NCI-H460 (cell line): ENCODE measurements around the gene KCNE1. TPM values are rescaled to one million over a fixed set of nuclear protein-coding genes. Genes with fewer than 3 reads are reported as not detected.
"Not testable (repeated sequence)": the region's sequence is repeated elsewhere in the genome, so short reads cannot be mapped to it uniquely, and the experiment has no call there.

Experiments
- DNase-seq: peaks from one replicate; pipeline ENCODE4 v3.0.0-alpha.2; 2016; ENCODE audit warnings: low read depth; ENCODE audit errors: extremely low read depth
- total RNA-seq: library from RNA; depleted of rRNA; stranded (reverse); fragments of >200 nt; shearing (Covaris generic); gene quantifications from 2 replicates; pipeline ENCODE4 v1.2.3, GENCODE V29; 2014

The KCNE1 gene
- total RNA-seq, 1 experiment from 2014 or later, result not detected

DNA sequence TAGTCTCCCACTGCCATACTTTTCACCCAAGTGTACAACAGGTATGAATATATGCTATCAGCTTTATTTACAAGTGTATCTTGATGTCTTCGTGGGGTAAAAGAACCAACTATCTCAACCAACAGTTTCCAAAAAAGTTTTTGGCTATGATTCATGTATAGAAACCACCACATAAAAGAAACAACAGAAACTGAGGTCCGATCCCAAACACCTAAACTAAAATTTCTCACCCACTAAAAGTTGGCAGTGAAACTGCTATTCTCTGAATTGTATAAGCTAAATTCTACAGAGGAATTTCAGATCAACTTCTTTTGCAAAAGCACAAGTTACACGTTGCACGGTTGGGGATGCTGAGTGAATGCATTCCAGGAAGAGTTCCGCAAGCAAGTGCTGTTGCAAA lies 5.0 kb upstream of the KCNE1 start:
- no peak for DNase-seq

DNA sequence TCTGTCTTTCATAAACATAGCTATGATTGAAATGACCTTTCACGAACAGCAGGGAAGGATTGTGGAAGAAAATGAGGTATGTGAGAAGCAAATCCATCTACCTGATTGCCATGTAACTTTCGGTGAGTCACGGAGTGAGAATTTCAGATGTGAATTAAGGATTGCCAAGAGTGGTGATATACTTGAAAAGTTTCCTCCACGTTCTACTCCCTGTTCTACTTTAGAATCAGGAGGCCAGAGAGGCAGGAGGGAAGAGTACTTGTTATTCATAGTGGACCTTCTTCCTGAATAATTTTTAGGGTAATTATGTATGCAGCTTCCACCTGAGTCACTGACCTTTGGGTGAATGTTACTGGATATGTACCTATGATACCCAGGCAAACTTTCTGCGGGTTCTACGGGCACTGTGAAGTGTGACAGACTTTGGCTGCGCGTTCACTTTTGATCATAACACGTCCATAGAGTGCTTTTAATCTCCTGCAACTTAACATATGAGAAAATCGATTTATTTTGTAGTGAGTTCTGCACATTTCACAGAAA lies 2.6 kb upstream of the KCNE1 start:
- DNase-seq, result no peak

DNA sequence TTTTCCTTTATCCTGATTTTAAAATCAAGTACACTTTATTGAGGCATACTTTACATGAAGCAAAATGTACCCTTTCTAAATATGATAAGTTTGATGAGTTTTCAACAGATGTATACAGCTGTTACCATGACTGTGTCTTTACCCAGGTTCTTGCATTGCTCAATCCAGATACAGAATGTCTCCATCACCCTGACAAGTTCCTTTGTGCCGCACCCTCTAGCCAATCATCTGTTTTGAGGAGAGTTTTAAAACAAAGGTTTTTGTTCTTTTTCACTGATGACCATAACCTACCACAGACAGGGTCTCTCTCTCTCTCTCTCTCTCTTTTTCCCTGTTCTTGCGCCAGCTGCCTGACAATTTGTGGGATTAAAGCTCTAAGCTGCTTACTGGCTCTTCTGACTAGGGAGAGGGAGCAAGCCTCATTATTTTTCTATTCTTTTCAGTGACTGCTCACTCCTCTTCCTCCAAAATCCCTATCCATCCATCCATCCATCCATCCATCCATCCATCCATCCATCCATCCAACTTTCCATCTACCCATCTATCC lies 1.2 kb upstream of the KCNE1 start:
- no peak for DNase-seq

DNA sequence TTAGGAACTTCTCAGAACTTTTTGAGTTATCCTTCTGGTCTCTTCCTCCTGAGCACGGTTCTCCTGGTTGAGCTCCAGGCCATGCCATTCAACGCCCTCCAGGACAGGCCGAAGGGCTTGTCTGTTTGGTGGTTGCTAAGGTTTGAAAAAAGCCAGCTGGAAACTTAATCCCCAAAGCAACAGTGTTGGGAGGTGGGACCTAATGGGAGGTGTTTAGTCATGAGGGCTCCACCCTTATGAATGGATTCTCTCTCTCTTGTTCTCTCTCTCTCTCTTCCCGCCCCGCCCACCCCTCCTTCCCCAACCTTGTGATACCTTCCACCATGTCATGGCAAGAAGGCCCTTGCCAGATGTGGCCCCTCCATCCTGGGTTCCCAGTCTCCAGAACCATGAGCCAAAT lies 829 bp downstream of the KCNE1 start:
- no peak for DNase-seq

DNA sequence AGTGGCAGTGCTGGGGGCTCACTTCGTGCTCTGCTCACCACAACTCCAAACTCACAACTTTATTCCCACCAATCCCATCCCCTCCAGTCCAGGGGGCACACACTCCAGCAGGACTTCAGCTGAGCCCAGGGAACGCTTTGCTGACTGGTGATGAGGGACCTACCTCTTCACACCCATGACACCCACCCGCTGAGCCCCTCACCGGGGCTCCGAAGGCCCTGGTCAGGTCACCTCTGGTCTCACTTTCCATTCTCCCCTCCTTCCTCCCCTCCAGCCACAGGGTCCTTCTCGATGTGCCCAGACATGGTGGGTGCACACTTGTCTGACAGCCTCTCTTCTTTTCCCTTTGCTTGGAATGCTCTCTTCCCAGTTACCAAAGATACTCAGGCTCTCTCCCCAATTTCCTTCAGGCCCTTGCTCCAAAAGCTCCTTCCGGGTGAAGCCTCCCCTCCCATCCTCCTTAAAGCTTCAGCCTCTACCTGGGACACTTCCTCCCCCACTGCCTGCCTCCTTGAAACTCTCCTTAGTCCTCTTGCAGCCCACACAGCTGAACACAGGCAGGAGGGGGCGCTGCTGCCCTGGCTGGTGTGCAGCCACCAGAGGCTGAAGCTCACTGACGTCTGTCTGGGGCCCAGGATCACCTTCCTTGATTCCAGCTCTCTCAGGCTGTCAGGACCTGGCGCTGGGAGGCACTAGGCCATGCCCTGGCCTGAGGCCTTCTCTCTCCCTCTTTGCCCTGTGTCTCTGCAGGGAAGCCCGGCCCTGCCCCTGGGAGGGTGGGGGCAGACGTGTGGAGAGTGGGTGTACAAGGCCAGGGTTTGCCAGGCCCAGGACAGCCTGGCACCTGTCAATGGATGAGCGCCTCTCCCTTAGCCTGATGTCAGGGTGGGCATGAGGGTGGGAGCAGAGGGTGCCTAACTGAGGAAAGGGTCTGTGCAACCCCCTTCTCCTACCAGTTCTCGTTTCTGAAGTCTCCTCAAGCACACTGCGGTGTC lies 1.6 kb downstream of the KCNE1 start:
- DNase-seq, result peak; percentile 46

DNA sequence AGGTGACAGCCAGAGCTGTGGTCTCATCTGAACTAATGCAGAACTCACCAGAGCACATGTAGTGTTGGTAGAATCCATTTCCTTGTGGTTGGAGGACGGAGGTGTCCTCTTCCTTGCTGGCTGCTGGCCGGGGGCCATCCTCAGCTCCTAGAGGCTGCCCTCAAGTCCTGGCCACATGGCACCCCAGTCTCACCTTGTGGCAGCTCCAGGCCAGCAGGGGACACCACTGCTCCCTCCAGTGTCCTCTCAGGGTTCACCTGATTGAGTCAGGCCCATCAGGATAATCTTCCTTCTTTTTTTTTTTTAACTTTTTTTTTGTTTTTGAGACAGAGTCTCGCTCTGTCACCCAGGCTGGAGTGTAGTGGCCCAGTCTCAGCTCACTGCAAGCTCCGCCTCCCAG lies 2.9 kb downstream of the KCNE1 start:
- no peak for DNase-seq

DNA sequence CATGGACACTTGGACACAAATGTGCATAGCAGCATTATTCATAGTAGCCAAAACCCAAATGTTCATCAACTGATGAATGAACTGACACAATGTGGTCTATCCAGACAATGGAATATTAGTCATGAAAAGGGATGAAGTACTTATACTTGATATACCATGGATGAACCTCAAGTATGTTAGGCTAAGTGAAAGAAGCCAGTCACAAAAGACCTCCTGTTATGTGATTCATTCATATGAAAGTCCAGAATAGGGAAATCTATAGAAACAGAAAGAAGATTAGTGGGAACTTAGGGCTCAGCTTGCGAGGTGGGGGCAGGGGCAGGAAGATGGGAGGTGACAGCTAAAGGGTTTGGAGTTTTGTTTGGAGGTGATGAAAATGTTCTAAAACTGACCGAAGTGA lies 7.4 kb downstream of the KCNE1 start:
- DNase-seq, result no peak

DNA sequence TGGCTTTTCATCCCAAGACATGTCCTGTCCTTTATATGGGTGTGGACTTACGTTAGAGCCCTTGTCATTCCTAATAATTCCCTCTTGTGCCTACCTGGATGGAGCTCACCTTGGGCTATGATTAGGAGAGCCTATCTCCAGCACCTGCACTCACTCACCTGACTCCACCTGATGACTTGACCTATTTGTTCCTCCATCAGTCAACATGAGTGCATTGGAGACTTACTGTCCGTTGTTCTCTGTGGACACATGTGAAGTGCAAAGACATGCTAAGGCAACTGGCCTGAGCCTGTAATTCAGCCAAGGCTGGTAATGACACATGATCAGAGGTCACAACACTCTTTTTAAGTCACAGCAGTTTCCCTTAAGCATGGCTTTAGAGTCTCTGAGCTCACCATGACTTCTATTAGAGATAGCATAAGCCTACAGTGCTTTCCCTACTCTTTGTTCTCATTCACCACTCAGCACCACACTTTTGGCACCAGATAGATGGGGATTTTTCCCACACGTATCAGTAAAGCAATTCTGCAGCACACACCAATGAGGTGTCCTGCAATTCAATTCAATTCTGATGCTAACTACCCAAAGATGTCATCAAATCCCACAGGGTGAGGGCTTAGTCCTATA lies 9.4 kb downstream of the KCNE1 start:
- no peak for DNase-seq

DNA sequence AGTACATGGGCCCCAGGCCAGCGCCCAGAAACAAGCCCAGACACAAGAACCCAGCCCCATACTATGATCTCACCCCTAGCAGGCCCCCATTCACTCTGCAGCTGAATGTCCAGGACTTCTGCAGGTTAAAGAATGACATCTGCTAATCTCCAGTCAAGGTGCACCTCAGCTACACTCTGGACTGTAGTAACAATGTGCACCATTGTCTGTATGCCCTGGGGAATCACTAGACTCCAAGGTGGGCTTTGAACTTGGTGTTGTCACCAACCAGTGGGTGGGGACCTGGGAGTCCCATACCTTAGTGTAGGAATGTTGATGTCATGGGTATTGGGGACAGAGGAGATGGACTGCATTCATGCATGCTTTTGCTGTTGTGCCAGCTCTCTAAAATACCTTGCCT lies 10.3 kb downstream of the KCNE1 start:
- DNase-seq, result no peak

DNA sequence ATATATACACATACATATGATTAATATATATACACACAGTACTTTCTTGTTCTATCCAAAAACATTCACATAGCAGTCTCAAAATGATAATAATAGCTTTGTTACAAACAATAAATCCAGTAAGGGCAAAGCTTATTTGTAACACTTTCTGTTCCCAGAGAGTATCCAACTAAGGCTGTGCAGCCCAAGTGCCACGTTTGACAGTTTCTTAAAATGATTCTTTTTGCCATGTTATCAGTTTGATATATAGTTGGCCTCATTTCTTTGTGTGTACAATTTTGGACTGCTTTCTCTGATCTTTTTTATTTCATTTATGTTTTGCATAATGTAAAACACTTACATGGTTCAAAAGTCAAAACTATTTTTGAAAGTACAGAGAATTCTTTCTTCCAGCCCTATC lies 11.8 kb downstream of the KCNE1 start:
- DNase-seq, result no peak

DNA sequence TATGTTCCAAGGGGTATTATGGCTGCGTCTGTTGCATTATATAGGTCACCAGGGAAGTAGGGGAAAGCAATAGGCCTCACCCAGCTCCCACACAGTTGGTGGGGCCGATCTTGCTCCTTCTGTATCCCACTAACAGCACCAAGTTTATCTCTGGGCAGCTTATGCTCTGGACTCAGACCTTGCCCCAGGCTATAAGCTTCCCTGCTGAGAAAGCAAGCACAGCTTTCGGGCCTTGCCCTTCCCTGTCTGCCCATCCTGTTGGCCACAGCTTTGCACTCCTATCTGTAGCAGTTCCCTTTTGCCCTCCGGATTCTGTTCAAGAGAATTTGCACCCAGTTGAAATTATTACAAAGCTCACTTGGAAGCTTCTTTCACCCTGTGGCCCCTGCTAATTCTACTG lies 12.9 kb downstream of the KCNE1 start:
- no peak for DNase-seq

DNA sequence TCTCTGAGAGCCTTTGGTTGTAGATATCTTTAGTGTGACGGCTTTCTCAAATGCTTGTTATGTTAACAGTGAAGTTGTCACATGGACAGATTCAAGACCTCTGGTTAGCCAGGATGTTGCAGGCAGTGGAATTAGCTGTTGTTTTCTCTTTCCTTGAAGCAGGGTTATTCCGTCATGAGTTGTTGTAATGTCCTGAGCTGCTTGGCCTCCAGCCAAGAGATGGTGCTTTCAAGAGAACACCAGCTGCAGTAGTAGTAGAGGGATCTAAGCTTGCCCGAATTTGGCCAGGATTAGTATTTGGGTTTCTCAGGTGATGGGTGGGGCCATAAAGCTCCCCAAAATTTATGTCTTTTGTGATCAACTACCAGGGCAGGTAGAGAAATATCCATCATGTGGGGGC lies 13.4 kb downstream of the KCNE1 start:
- DNase-seq, result no peak

DNA sequence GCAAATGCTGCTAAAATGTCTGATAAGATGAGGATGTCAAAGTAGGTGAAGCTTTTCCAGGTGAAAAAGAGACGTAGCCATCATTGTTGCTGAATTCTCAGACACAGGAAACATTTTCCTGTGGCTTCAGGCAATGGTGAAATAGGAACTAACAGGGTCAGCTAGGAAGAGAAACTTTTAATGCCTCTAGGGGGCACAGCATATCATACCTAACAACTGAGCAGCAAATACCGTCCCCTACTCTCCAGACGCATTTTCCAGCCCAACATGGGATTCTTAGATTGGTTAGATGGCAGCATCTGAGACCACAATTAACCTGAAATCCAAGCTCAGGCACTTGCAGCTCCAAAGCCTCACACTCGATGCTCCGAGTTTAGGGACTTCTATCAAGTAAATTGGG lies 28.2 kb downstream of the KCNE1 start:
- not testable (repeated sequence) for DNase-seq

DNA sequence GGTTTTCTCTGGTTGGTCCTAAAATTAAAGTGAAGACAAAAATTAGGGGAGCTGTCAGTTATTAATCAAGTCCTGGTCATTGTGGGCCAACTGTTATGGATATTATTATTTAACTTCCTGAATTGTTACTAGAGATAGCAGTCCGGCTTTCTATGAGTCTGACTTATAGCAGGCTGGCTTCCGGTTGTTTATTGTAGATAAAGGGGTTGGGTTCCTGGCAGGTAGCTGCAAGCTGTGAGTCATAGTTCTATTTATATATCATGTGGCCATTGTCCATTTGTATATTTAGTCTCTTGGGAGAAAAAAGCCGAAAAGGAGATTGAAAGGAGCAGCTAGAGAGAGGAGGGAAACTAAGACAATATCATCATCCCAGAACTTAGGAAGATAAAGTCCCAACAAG lies 28.6 kb downstream of the KCNE1 start:
- DNase-seq, result not testable (repeated sequence)

DNA sequence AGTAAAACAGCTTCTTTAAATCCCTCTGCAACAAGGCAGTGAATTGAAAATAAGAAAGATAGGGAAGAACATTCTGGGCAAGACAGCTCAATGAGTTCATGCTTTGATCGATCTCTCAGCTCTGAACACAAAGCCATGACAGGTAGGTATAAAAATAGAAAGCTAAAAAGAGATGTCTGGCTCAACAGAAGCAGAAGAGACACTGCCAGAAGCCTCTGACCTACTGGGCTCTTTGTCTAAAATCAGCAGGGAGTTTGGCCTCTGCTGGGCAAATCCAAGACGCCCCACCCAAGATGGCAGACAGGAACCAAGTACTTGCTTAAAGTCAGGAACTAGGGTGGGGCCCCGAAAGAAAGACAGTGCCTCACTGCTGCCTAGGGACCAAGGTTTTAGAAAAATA lies 44.7 kb downstream of the KCNE1 start:
- not testable (repeated sequence) for DNase-seq

DNA sequence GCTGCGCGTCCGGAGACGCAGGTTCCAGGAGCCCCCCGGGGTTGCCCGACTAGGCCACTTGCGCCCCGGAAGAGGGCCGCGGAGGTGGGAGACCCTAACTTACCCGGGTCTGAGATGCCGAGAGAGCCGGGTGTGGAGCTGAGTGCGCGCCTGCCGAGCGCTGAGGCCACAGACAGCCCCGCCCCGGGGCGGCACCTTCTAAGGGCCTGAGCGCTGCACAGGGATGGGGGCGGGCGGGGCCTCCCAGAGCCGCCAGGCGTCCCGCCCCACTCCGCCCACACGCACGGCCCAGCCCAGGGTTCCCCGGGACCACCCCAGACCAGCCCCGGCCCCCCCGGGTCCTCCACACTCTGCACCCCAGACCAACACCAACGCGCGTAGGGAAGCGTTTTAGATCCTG lies 52.6 kb downstream of the KCNE1 start:
- not testable (repeated sequence) for DNase-seq

DNA sequence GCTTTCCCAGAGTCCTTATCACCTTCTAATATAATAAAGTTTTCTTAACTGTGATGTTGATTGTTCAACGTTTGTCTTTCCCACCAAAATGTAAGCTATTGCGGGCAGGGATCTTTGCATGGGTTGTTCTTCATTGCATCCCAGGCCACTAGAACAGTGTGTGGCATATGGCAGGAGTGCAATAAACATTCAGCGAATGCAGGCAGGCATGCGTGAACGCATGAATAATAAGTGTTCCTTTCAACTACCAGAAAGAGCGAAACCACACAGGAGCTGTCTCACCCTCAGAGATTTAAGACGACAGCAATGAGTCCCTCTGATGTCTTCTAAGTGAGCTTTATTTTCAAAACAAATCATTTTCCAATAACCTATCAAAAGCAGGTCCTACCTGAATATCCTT lies 53.7 kb downstream of the KCNE1 start:
- DNase-seq, result not testable (repeated sequence)

DNA sequence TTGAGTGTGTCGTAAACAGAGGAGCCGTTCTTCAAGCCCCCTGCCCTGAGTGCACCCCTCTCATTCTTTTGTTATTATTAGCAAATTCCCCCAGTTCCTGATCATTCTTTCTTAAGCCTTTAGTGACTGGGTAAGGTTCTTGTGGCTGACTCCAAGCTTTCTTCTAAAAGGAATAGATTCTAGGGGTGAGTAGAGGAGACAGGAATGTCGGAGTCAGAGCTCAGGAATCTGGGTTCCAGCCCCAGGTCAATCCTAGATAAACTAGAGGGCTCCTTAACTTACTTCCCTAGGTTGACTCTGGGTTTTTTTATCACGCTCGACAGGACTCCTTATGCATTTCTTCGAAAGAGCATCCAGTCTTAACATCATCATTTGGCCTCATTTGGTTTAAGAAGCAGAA lies 55.8 kb downstream of the KCNE1 start:
- not testable (repeated sequence) for DNase-seq

DNA sequence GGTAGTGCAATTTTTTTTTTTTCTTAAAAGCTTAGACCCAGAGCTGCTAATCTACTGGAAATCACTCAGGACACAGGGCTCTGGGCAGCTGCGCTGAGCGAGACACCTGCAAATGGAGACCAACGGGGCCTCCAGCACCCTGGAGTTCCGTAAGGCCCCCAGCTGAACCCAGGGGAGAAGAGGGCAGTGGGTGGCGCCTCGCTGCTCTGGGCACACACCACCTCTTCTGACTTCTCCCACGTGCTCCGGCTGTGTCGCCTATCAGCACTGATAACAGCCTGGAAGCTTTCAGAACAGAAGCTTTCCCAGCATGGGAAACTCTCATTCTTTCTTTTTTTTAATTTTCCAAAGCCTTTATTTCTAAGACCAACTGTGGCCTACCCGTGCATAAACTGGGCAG lies 56.4 kb downstream of the KCNE1 start:
- not testable (repeated sequence) for DNase-seq

DNA sequence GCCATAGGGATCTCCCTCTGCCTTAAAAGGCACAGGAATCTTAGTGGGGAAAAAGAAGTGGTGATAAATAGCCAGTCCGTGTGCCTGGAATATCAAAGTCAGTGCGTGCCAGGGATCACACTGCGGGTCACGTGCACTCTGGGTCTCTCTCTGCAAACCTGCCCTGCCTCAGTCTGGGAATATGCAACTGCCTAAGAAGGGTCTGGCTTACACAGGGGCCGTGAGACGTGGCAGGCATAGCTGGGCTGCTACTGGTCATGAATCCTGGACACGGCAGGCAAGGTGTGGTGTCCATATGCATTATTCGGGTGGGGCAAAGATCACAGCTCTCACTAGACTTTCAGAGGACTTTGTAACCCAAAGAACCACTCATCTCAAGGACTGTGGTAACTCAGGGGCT lies 65.0 kb downstream of the KCNE1 start:
- not testable (repeated sequence) for DNase-seq

DNA sequence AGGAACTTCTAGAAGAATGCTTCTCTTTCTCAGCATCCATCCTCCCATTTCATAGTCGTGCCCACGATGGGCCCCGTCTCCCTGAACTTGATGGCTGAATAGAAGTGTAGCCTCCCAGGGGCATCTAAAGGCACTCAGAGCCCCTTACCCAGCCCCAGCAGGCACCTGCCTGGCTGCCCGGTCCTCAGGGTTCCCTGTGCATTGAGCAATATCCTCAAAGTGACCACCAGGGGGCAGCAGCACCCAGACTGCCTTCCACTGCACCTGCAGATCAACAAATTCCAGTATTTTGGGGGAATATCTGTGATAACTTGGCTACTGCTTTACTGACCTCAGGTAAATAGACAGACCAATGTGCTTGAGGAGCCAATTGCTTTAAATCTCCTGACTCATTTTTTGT lies 68.5 kb downstream of the KCNE1 start:
- not testable (repeated sequence) for DNase-seq
